Measurements from ENCODE around the gene OSBP2.

Gene OSBP2

GRCh38 chr22:30687358-30687757 lies 7.3 kb upstream of the OSBP2 start:
- DNase-seq (ENCODE audit: low read depth, low spot score) = no peak
- TF ChIP-seq EZH2 (IDR thresholded peaks at IDR 0.05) (no peak), FOXP2 (optimal IDR thresholded peaks at IDR 0.05; ENCODE audit: control extremely low read depth, extremely low read length, insufficient read depth) (no peak), POLR2AphosphoS5 (IDR thresholded peaks at IDR 0.05; ENCODE audit: borderline replicate concordance, low read depth, low read length) (no peak)
- Histone ChIP-seq H3K9ac (ENCODE audit: insufficient read length) (no peak overlapping the region), H3K36me3 (ENCODE audit: insufficient read depth, low read length) (no peaks in the 10 kb centered on the region), H3K9me3 (ENCODE audit: low read depth, low read length) (no peaks in the 10 kb centered on the region), H3K27ac (no peak overlapping the region), H3K4me3 (no peak overlapping the region)

DNA sequence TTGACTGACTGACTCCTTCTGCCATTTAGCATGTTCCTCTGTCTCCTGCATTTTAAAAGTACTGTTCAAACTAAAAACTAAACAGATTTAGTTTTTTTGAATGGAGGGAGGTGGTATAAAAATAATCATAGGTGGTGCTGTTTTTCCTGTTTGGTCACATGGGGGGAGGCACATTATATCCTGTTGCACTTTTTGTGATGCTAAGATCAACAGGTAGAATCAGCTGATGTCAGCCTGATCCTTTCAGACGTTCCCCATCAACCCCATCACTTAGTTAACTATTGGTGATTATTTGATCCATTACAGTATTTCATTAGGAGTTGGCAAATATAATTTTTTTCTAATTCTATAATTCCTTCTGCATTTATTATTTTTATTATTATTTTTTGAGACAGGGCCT lies 5.1 kb upstream of the OSBP2 start:
- H3K9me3 ChIP-seq (ENCODE audit: low read depth, low read length) = no peaks in the 10 kb centered on the region
- H3K36me3 ChIP-seq (ENCODE audit: insufficient read depth, low read length) = no peaks in the 10 kb centered on the region
- no peak overlapping the region for H3K9ac ChIP-seq (ENCODE audit: insufficient read length)
- H3K27ac ChIP-seq = no peak overlapping the region
- DNase-seq (ENCODE audit: low read depth, low spot score) = no peak
- TF ChIP-seq POLR2AphosphoS5 (IDR thresholded peaks at IDR 0.05; ENCODE audit: borderline replicate concordance, low read depth, low read length) (no peak), FOXP2 (optimal IDR thresholded peaks at IDR 0.05; ENCODE audit: control extremely low read depth, extremely low read length, insufficient read depth) (no peak), EZH2 (IDR thresholded peaks at IDR 0.05) (no peak)
- H3K4me3 ChIP-seq = no peak overlapping the region

DNA sequence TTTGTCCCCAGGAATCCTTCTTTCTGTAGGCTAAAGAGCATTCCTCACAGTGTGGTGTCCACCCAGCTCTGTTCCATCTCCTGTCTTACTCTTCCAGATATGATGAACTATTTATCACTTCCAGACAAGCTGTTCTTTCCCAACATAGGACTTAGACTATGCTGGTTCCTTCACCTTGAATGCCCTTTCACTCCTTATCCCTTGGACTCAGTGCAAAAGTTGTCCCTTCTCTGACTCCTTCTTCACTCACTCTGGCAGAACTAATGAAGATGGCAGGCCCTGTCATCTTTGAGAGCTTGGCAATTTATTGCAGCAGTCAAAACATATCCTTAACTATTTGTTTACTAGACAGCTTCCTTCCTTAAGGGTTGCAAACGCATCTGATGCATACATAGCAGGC lies 3.5 kb upstream of the OSBP2 start:
- H3K27ac ChIP-seq = no peak overlapping the region
- no peak for TF ChIP-seq FOXP2 (optimal IDR thresholded peaks at IDR 0.05; ENCODE audit: control extremely low read depth, extremely low read length, insufficient read depth)
- H3K9ac ChIP-seq (ENCODE audit: insufficient read length) = no peak overlapping the region
- H3K9me3 ChIP-seq (ENCODE audit: low read depth, low read length) = no peaks in the 10 kb centered on the region
- no peak overlapping the region for H3K4me3 ChIP-seq
- no peak for DNase-seq (ENCODE audit: low read depth, low spot score)
- no peaks in the 10 kb centered on the region for H3K36me3 ChIP-seq (ENCODE audit: insufficient read depth, low read length)

DNA sequence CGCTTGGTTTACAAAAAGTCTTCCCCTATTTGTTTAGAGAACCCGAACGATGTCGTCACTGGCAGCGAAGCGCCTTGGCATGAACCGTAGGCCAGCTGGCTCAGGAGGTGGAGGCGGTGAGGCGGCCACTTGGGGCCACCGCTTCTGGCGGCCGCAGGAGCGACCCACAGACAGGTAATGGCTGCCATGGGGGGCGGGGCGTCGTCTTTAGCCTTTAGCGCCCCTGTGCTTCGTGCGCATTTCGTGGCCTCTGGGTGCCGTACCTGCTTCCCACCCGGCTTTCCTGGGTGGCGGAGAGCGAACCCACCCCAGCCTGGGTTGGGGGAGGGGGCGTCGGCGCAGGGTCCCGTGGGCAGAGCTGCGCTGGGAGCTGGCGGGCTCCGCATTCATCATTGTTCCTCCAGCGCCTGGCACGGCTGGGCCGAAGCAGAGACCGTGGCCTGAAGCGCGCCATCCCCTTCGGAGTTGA lies 469 bp upstream of the OSBP2 start:
- peak overlapping the region; percentile 90 for H3K4me3 ChIP-seq

DNA sequence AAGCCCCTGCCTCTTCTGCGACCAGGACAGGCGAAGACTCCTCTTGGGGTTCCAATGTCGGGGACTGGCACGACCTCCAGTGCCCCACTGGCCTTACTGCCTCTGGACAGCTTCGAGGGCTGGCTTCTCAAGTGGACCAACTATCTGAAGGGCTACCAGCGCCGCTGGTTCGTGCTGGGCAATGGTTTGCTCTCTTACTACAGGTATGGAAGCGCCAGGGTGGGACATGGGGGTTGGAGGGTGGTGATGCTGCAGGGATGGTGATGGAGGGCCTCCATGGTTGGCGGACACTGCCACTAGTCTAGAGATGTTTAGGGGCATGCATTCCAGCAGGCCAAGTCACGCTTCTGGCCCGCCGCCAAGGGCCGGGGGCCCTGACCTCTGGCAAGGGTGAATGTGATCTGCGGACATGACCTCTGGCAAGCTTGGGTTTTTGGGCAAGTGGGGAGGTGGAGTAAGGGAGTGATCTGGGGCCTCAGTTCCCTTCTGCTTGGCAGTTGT lies 727 bp downstream of the OSBP2 start:
- TF ChIP-seq EZH2 (IDR thresholded peaks at IDR 0.05) (no peak), POLR2AphosphoS5 (IDR thresholded peaks at IDR 0.05; ENCODE audit: borderline replicate concordance, low read depth, low read length) (no peak), FOXP2 (optimal IDR thresholded peaks at IDR 0.05; ENCODE audit: control extremely low read depth, extremely low read length, insufficient read depth) (no peak)
- no peak overlapping the region for H3K27ac ChIP-seq
- H3K9ac ChIP-seq (ENCODE audit: insufficient read length) = peak overlapping the region; percentile 79
- no peaks in the 10 kb centered on the region for H3K9me3 ChIP-seq (ENCODE audit: low read depth, low read length)
- peak overlapping the region; percentile 82 for H3K4me3 ChIP-seq
- H3K36me3 ChIP-seq (ENCODE audit: insufficient read depth, low read length) = no peaks in the 10 kb centered on the region
- no peak for DNase-seq (ENCODE audit: low read depth, low spot score)

More for the DNA sequence above, 469 bp upstream of the OSBP2 start:
- Histone ChIP-seq H3K9me3 (ENCODE audit: low read depth, low read length) (no peaks in the 10 kb centered on the region), H3K9ac (ENCODE audit: insufficient read length) (peak overlapping the region; percentile 52), H3K36me3 (ENCODE audit: insufficient read depth, low read length) (no peaks in the 10 kb centered on the region), H3K27ac (no peak overlapping the region)
- no peak for TF ChIP-seq EZH2 (IDR thresholded peaks at IDR 0.05)
- TF ChIP-seq POLR2AphosphoS5 (IDR thresholded peaks at IDR 0.05; ENCODE audit: borderline replicate concordance, low read depth, low read length) = no peak
- no peak for TF ChIP-seq FOXP2 (optimal IDR thresholded peaks at IDR 0.05; ENCODE audit: control extremely low read depth, extremely low read length, insufficient read depth)
- no peak for DNase-seq (ENCODE audit: low read depth, low spot score)

GRCh38 chr22:30695871-30696655 lies 1.4 kb downstream of the OSBP2 start:
- no peak for DNase-seq (ENCODE audit: low read depth, low spot score)
- H3K9me3 ChIP-seq (ENCODE audit: low read depth, low read length) = no peaks in the 10 kb centered on the region
- H3K27ac ChIP-seq = no peak overlapping the region
- TF ChIP-seq EZH2 (IDR thresholded peaks at IDR 0.05) (no peak), FOXP2 (optimal IDR thresholded peaks at IDR 0.05; ENCODE audit: control extremely low read depth, extremely low read length, insufficient read depth) (no peak), POLR2AphosphoS5 (IDR thresholded peaks at IDR 0.05; ENCODE audit: borderline replicate concordance, low read depth, low read length) (no peak)
- H3K4me3 ChIP-seq = no peak overlapping the region
- H3K36me3 ChIP-seq (ENCODE audit: insufficient read depth, low read length) = no peaks in the 10 kb centered on the region
- no peak overlapping the region for H3K9ac ChIP-seq (ENCODE audit: insufficient read length)

DNA sequence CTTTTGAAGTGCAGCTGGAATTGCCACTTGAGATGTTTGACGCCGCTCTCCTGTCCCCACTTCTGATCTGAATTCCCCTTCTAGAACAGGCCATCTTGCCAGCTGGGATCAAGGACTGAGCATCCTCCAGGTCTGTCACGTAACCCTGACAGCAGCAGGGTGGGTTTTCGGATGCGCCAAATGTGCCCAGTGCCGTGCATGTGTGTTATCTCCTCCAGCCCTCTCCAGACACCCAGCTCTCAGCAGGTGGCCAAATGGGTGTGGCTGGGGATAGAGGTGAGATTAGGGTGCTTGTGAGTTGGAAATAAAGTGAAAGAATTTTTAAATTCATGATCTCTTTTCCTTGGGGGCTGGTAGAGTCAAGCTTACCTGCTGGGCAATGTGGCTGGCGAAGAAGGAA lies 3.3 kb downstream of the OSBP2 start:
- H3K36me3 ChIP-seq (ENCODE audit: insufficient read depth, low read length) = no peaks in the 10 kb centered on the region
- TF ChIP-seq POLR2AphosphoS5 (IDR thresholded peaks at IDR 0.05; ENCODE audit: borderline replicate concordance, low read depth, low read length) = no peak
- no peak for TF ChIP-seq EZH2 (IDR thresholded peaks at IDR 0.05)
- TF ChIP-seq FOXP2 (optimal IDR thresholded peaks at IDR 0.05; ENCODE audit: control extremely low read depth, extremely low read length, insufficient read depth) = no peak
- no peaks in the 10 kb centered on the region for H3K9me3 ChIP-seq (ENCODE audit: low read depth, low read length)
- no peak overlapping the region for H3K9ac ChIP-seq (ENCODE audit: insufficient read length)
- no peak overlapping the region for H3K27ac ChIP-seq
- DNase-seq (ENCODE audit: low read depth, low spot score) = no peak
- no peak overlapping the region for H3K4me3 ChIP-seq

- DNase-seq (ENCODE audit: low read depth, low spot score) = no peak
- H3K36me3 ChIP-seq (ENCODE audit: insufficient read depth, low read length) = no peaks in the 10 kb centered on the region
- TF ChIP-seq POLR2AphosphoS5 (IDR thresholded peaks at IDR 0.05; ENCODE audit: borderline replicate concordance, low read depth, low read length) (no peak), EZH2 (IDR thresholded peaks at IDR 0.05) (no peak), FOXP2 (optimal IDR thresholded peaks at IDR 0.05; ENCODE audit: control extremely low read depth, extremely low read length, insufficient read depth) (no peak)
- H3K27ac ChIP-seq = no peak overlapping the region
- H3K4me3 ChIP-seq = no peak overlapping the region
- H3K9ac ChIP-seq (ENCODE audit: insufficient read length) = no peak overlapping the region
- H3K9me3 ChIP-seq (ENCODE audit: low read depth, low read length) = no peaks in the 10 kb centered on the region
Measured at GRCh38 chr22:30701872-30702271, 7.2 kb downstream of the OSBP2 start.
